Activated T-helper 1 cell treated with Interleukin-2 at 50 U/mL for 16 hours (primary cell): ENCODE data around the gene HGFAC.
A peak's percentile ranks its signal among the peaks of the same experiment; 100 is the strongest.
"Not testable (repeated sequence)": the region's sequence is repeated elsewhere in the genome, so short reads cannot be mapped to it uniquely, and the experiment has no call there.

ENCODE experiments used
- DNase-seq: peaks from one replicate; pipeline ENCODE4 v3.0.0-alpha.2; 2020; ENCODE audit warnings: low read depth

The HGFAC gene

GRCh38 chr4:3442959-3443749 lies 1.4 kb downstream of the HGFAC start:
- peak; percentile 38 for DNase-seq

GRCh38 chr4:3443750-3444309 lies 2.1 kb downstream of the HGFAC start:
- DNase-seq = no peak

GRCh38 chr4:3444351-3445110 lies 2.8 kb downstream of the HGFAC start:
- no peak for DNase-seq

- no peak for DNase-seq
Measured at GRCh38 chr4:3445111-3445820, 3.5 kb downstream of the HGFAC start.

- DNase-seq = no peak
Measured at GRCh38 chr4:3445829-3446545, 4.2 kb downstream of the HGFAC start.

- no peak for DNase-seq
Measured at GRCh38 chr4:3446631-3447320, 5.0 kb downstream of the HGFAC start.

- DNase-seq = no peak
Measured at GRCh38 chr4:3447431-3448395, 5.9 kb downstream of the HGFAC start.

- DNase-seq = no peak
Measured at GRCh38 chr4:3449047-3449573, 7.3 kb downstream of the HGFAC start.

GRCh38 chr4:3449574-3450534 lies 8.1 kb downstream of the HGFAC start:
- DNase-seq = no peak

- DNase-seq = no peak
Measured at GRCh38 chr4:3450643-3451042, 8.9 kb downstream of the HGFAC start.

GRCh38 chr4:3451956-3452355 lies 10.2 kb downstream of the HGFAC start:
- no peak for DNase-seq

GRCh38 chr4:3452376-3452775 lies 10.6 kb downstream of the HGFAC start:
- DNase-seq = no peak

GRCh38 chr4:3455596-3455995 lies 13.8 kb downstream of the HGFAC start:
- not testable (repeated sequence) for DNase-seq

GRCh38 chr4:3458371-3458770 lies 16.6 kb downstream of the HGFAC start:
- no peak for DNase-seq

GRCh38 chr4:3459156-3459555 lies 17.4 kb downstream of the HGFAC start:
- not testable (repeated sequence) for DNase-seq

GRCh38 chr4:3460926-3461325 lies 19.2 kb downstream of the HGFAC start:
- DNase-seq = no peak

GRCh38 chr4:3461515-3462291 lies 19.9 kb downstream of the HGFAC start:
- DNase-seq = no peak

- DNase-seq = no peak
Measured at GRCh38 chr4:3462321-3462789, 20.6 kb downstream of the HGFAC start.
